ENCODE results near the gene CHMP4B. TPM values are rescaled to one million over a fixed set of nuclear protein-coding genes. Genes with fewer than 3 reads are reported as not detected.

CHMP4B gene
- polyA plus RNA-seq, 1 of the 3 experiments (the other 2 are of a cell fraction): 123 TPM

DNA sequence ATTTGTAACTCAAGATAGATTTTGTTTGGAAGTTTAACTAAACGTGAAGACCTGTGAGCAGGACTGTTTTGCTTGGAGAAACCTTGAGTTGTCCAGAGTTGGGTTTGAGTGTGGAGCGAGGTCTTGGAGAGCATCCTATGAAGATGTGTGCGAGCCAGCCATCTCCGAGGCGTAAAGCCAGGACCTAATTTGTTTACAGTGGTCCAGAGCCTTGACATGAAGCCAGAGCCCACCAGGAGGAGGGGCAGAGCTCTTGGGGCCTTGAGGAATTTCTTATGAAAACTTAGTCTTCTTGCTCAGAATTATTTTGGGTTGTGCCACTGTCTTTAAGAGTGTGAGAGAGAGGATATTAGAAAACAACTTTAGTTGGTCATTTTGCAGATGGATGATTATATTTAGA, 6.3 kb downstream of the CHMP4B start (continued):
- TF ChIP-seq, protein P1, sequence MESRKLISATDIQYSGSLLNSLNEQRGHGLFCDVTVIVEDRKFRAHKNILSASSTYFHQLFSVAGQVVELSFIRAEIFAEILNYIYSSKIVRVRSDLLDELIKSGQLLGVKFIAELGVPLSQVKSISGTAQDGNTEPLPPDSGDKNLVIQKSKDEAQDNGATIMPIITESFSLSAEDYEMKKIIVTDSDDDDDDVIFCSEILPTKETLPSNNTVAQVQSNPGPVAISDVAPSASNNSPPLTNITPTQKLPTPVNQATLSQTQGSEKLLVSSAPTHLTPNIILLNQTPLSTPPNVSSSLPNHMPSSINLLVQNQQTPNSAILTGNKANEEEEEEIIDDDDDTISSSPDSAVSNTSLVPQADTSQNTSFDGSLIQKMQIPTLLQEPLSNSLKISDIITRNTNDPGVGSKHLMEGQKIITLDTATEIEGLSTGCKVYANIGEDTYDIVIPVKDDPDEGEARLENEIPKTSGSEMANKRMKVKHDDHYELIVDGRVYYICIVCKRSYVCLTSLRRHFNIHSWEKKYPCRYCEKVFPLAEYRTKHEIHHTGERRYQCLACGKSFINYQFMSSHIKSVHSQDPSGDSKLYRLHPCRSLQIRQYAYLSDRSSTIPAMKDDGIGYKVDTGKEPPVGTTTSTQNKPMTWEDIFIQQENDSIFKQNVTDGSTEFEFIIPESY (IDR thresholded peaks at IDR 0.05; ENCODE audit: borderline replicate concordance, low read depth): no peak

DNA sequence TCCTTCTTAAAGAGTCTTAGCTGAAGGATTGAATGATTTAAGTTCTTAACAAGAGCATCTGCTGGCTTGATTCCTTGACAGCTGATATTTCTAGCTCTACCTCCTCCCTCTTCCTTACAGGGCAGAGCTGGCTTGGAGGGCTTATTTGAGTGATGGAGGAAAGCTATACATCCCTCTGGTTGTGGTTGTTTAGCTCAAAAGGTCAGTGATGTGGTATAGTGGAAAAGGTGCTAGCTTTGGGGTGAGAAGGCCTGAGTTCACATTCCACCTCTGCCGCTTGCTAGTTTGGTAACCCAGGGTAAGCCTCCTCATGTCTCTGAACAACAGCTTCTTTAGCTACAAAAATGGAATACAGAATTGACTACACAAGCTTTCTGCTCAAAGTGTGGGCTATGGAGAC, 8.3 kb downstream of the CHMP4B start:
- no peak for DNase-seq
- Histone ChIP-seq H2AFZ (ENCODE audit: low read depth) (no peak overlapping the region), H3K9ac (no peak overlapping the region), H3K27me3 (ENCODE audit: insufficient read depth) (no peaks in the 10 kb centered on the region), H3K9me3 (no peaks in the 10 kb centered on the region), H3K79me2 (ENCODE audit: insufficient read depth) (peaks cover 100% of the 10 kb centered on the region), H3K4me2 (no peak overlapping the region), H3K36me3 (replicated peaks in 1 of 2; ENCODE audit: control insufficient read depth in 1 of 2, insufficient read depth in 2 of 2, low read length in 1 of 2) (peaks cover 4 to 8% of the 10 kb centered on the region in 2 experiments), H3K4me3 (ENCODE audit: low read depth in 2 of 2, low read length in 1 of 2) (no peak overlapping the region), H3K4me1 (ENCODE audit: control insufficient read depth in 1 of 2, insufficient read depth in 2 of 2, low read depth in 1 of 2, low read length in 1 of 2) (peaks cover 0 to 5% of the 10 kb centered on the region in 2 experiments; a peak in 1 of 4 replicates), H3K9me2 (no peaks in the 10 kb centered on the region), H4K20me1 (ENCODE audit: insufficient read depth) (peaks cover 96% of the 10 kb centered on the region), H3K27ac (ENCODE audit: low read depth in 2 of 2, low read length in 1 of 2) (no peak overlapping the region), H3F3A (replicated peaks; ENCODE audit: insufficient read depth) (no peaks in the 10 kb centered on the region)
- WGBS (ENCODE audit: low lambda C conversion rate): 100% methylated on average over 1 of the region's 1 CpG
- TF ChIP-seq CHD2 (IDR thresholded peaks at IDR 0.05; ENCODE audit: low read length, partially characterized antibody) (no peak), SMC3 (IDR thresholded peaks at IDR 0.05; ENCODE audit: low read depth, low read length) (no peak), RXRA (IDR thresholded peaks at IDR 0.05; ENCODE audit: borderline replicate concordance, low read depth) (no peak), JUND (IDR thresholded peaks at IDR 0.05) (no peak), EP300 (IDR thresholded peaks at IDR 0.05; ENCODE audit: borderline replicate concordance in 1 of 2, low read depth in 1 of 2, low read length in 1 of 2) (no peak), RAD21 (IDR thresholded peaks at IDR 0.05; ENCODE audit: low read length) (no peak), NFIC (IDR thresholded peaks at IDR 0.05; ENCODE audit: borderline replicate concordance) (no peak), TAF1 (IDR thresholded peaks at IDR 0.05; ENCODE audit: borderline replicate concordance, low read depth, low read length) (no peak), RCOR1 (IDR thresholded peaks at IDR 0.05; ENCODE audit: low read length) (no peak), MEF2A (IDR thresholded peaks at IDR 0.05; ENCODE audit: borderline replicate concordance, low read depth) (no peak), POLR2AphosphoS5 (IDR thresholded peaks at IDR 0.05; ENCODE audit: low read depth, low read length) (no peak), YY1 (IDR thresholded peaks at IDR 0.05; ENCODE audit: low read depth) (no peak), EZH2phosphoT487 (IDR thresholded peaks at IDR 0.05; ENCODE audit: borderline replicate concordance, low read depth) (no peak), FOSL2 (IDR thresholded peaks at IDR 0.05; ENCODE audit: borderline replicate concordance, low read depth) (no peak), TCF12 (IDR thresholded peaks at IDR 0.05) (no peak)
- TF ChIP-seq, protein P2, sequence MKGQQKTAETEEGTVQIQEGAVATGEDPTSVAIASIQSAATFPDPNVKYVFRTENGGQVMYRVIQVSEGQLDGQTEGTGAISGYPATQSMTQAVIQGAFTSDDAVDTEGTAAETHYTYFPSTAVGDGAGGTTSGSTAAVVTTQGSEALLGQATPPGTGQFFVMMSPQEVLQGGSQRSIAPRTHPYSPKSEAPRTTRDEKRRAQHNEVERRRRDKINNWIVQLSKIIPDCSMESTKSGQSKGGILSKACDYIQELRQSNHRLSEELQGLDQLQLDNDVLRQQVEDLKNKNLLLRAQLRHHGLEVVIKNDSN (IDR thresholded peaks at IDR 0.05; ENCODE audit: borderline replicate concordance, low read depth): no peak
- TF ChIP-seq, protein P3, sequence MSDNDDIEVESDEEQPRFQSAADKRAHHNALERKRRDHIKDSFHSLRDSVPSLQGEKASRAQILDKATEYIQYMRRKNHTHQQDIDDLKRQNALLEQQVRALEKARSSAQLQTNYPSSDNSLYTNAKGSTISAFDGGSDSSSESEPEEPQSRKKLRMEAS (IDR thresholded peaks at IDR 0.05; ENCODE audit: low read depth): no peak
- TF ChIP-seq, protein P4, sequence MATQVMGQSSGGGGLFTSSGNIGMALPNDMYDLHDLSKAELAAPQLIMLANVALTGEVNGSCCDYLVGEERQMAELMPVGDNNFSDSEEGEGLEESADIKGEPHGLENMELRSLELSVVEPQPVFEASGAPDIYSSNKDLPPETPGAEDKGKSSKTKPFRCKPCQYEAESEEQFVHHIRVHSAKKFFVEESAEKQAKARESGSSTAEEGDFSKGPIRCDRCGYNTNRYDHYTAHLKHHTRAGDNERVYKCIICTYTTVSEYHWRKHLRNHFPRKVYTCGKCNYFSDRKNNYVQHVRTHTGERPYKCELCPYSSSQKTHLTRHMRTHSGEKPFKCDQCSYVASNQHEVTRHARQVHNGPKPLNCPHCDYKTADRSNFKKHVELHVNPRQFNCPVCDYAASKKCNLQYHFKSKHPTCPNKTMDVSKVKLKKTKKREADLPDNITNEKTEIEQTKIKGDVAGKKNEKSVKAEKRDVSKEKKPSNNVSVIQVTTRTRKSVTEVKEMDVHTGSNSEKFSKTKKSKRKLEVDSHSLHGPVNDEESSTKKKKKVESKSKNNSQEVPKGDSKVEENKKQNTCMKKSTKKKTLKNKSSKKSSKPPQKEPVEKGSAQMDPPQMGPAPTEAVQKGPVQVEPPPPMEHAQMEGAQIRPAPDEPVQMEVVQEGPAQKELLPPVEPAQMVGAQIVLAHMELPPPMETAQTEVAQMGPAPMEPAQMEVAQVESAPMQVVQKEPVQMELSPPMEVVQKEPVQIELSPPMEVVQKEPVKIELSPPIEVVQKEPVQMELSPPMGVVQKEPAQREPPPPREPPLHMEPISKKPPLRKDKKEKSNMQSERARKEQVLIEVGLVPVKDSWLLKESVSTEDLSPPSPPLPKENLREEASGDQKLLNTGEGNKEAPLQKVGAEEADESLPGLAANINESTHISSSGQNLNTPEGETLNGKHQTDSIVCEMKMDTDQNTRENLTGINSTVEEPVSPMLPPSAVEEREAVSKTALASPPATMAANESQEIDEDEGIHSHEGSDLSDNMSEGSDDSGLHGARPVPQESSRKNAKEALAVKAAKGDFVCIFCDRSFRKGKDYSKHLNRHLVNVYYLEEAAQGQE (IDR thresholded peaks at IDR 0.05; ENCODE audit: low read depth, low read length): no peak
- TF ChIP-seq, protein P1 (IDR thresholded peaks at IDR 0.05; ENCODE audit: borderline replicate concordance, low read depth): no peak
- ChIA-PET CTCF (no interaction called here), POLR2A (no interaction called here)

Data from SK-N-SH (cell line).